EL (cell line): Measurements from ENCODE around the gene MORF4L2.

Experiments
- DNase-seq: peaks from one replicate; pipeline ENCODE4 v3.0.0-alpha.2; 2016

Gene MORF4L2

GRCh38 chrX:103630171-103630511, 56.4 kb downstream of the MORF4L2 start:
- DNase-seq, result no peak

- DNase-seq, result peak; percentile 70
These were observed 57.0 kb downstream of the MORF4L2 start for GRCh38 chrX:103629318-103630170.

- DNase-seq, result peak; percentile 48
These were observed 57.8 kb downstream of the MORF4L2 start, which contains the start of gene TCEAL1 for GRCh38 chrX:103628386-103629317. TSS of gene TCEAL1 (plus strand) at chrX:103628975. CDS start at chrX:103629917, 942 bp downstream.

- DNase-seq, result peak; percentile 25
These were observed 59.6 kb downstream of the MORF4L2 start for GRCh38 chrX:103626855-103627254.
